K562 (cell line): ENCODE results near the gene NTN4. TPM values are rescaled to one million over a fixed set of nuclear protein-coding genes. Genes with fewer than 3 reads are reported as not detected.

Experiments
- ATAC-seq: fragments of 200-7000 bp; cut with Tn5 transposase; 3 replicates; pipeline ENCODE4 v1.9.1; 2020; ENCODE audit warnings: moderate library complexity
- BruUV-seq: library from RNA; stranded (reverse); fragments of 400-500 nt; replicated peaks from 2 replicates; lab custom pipeline; 2021; lab: Mats Ljungman, UMichigan
- CTCF ChIA-PET: fragments of 300-600 bp; formaldehyde crosslinking; extraction: SDS; loops from one replicate; lab custom pipeline; 2021; ENCODE audit warnings: low intra/inter-chr PET ratio; lab: Yijun Ruan, JAX
- POLR2A ChIA-PET: fragments of 300-600, 350-650 bp; sonication (Branson Sonifier 250); formaldehyde crosslinking; extraction: SDS; loops from one replicate; lab custom pipeline; 2021; ENCODE audit warnings: antibody characterized with exemption, inconsistent platforms; lab: Yijun Ruan, JAX
- DNase-seq, 4 experiments: peaks; one replicate each; pipeline versions ENCODE4 v3.0.0 to v3.0.0-alpha.2; 2011 to 2018; ENCODE audit warnings: low spot score in 3 of 4, mixed read lengths in 3 of 4; ENCODE audit errors: extremely low read depth in 1 of 4
- FAIRE-seq: peaks from 2 replicates; lab custom pipeline; 2011; peaks lifted over from hg19 to GRCh38; lab: Jason Lieb, UNC
- H2AFZ ChIP-seq: 2 replicates; pipeline ENCODE4 v1.6.0; 2011; ENCODE audit warnings: low read depth, low read length, control low read depth, inconsistent platforms
- H3K27ac ChIP-seq: fragments of 200-600 bp; 3 replicates; pipeline ENCODE4 v1.8.0; 2011; ENCODE audit warnings: low read depth, mild to moderate bottlenecking, control low read depth, inconsistent platforms, low read length, moderate library complexity, mixed read lengths; ENCODE audit errors: extremely low read depth
- H3K27me3 ChIP-seq, 2 experiments: fragments of 300-600 bp in 1 of 2; 2 replicates in 1 of 2; 3 replicates in 1 of 2; pipeline versions ENCODE4 v1.6.0 to v1.8.0; 2011; ENCODE audit warnings: inconsistent platforms in 2 of 2, low read length in 2 of 2, mild to moderate bottlenecking in 1 of 2, mixed read lengths in 1 of 2, moderate library complexity in 1 of 2; ENCODE audit not compliant: control insufficient read depth in 2 of 2, insufficient read depth in 2 of 2
- H3K36me3 ChIP-seq: fragments of 300-600 bp; 3 replicates; pipeline ENCODE4 v1.8.0; 2011; ENCODE audit warnings: mild to moderate bottlenecking, low read length, inconsistent platforms; ENCODE audit not compliant: control insufficient read depth, insufficient read depth
- H3K4me1 ChIP-seq, 2 experiments: fragments of 200-600 bp in 1 of 2; replicated peaks in 1 of 2; 2 replicates in 1 of 2; 3 replicates in 1 of 2; pipeline versions ENCODE4 v1.5.1 to v1.8.0; 2011; ENCODE audit warnings: inconsistent platforms in 2 of 2, low read length in 2 of 2, mild to moderate bottlenecking in 1 of 2, mixed read lengths in 1 of 2, moderate library complexity in 1 of 2; ENCODE audit not compliant: control insufficient read depth in 2 of 2, insufficient read depth in 2 of 2
- H3K4me2 ChIP-seq: 2 replicates; pipeline ENCODE4 v1.6.1; 2011; ENCODE audit warnings: low read length, control low read depth, inconsistent platforms, mixed read lengths; ENCODE audit not compliant: insufficient read depth
- H3K4me3 ChIP-seq: fragments of 200-600 bp; sonication (generic), shearing (Covaris generic); 2 replicates; pipeline ENCODE4 v1.5.1; 2016; ENCODE audit warnings: control low read depth, inconsistent platforms
- H3K79me2 ChIP-seq: fragments of 200-600 bp; 3 replicates; pipeline ENCODE4 v1.8.0; 2011; ENCODE audit warnings: low read length, inconsistent platforms; ENCODE audit not compliant: control insufficient read depth, insufficient read depth
- H3K9ac ChIP-seq, 2 experiments: 2 replicates each; pipeline versions ENCODE4 v1.6.0 to v1.6.1; 2011; ENCODE audit warnings: low read depth in 2 of 2, low read length in 2 of 2, control low read depth in 1 of 2, inconsistent platforms in 1 of 2, mild to moderate bottlenecking in 1 of 2, mixed read lengths in 1 of 2; ENCODE audit not compliant: insufficient read depth in 1 of 2
- H3K9me1 ChIP-seq: one replicate; pipeline ENCODE4 v1.6.0; 2011; ENCODE audit warnings: inconsistent platforms, mild to moderate bottlenecking, low read length, moderate library complexity; ENCODE audit not compliant: control insufficient read depth, insufficient read depth
- H3K9me3 ChIP-seq: replicated peaks from 2 replicates; pipeline ENCODE4 v1.5.1; 2011; ENCODE audit warnings: low read depth, low read length, inconsistent platforms; ENCODE audit not compliant: control insufficient read depth, insufficient read depth
- H4K20me1 ChIP-seq: replicated peaks from 2 replicates; pipeline ENCODE4 v1.6.1; 2011; ENCODE audit warnings: low read length, inconsistent platforms, mixed read lengths; ENCODE audit not compliant: control insufficient read depth, insufficient read depth
- CBX5 ChIP-seq: IDR thresholded peaks from 2 replicates; pipeline ENCODE4 v1.6.1; 2014; ENCODE audit warnings: low read depth, borderline replicate concordance
- CXXC5 ChIP-seq: fragments of 250-450 bp; sonication (Bioruptor Pico); IDR thresholded peaks from 2 replicates; pipeline ENCODE4 v1.8.0; 2022; ENCODE audit warnings: inconsistent platforms, mild to moderate bottlenecking, moderate library complexity
- GABPA ChIP-seq: fragments of 200-800 bp; sonication (Bioruptor generic); conservative IDR thresholded peaks from 2 replicates; pipeline ENCODE4 v1.6.1; 2016; ENCODE audit warnings: low read depth, missing genetic modification characterization, missing compliant biosample characterization
- HMG20A ChIP-seq: fragments of 450-650 bp; formaldehyde crosslinking; conservative IDR thresholded peaks from 2 replicates; pipeline ENCODE4 v1.4.0; 2020; ENCODE audit warnings: mild to moderate bottlenecking, mixed read lengths
- KDM5B ChIP-seq: fragments of 200-600 bp; sonication (generic); IDR thresholded peaks from 2 replicates; pipeline ENCODE4 v1.6.1; 2012; ENCODE audit warnings: low read depth, mild to moderate bottlenecking, moderate library complexity, low read length, control low read depth, inconsistent platforms; ENCODE audit not compliant: insufficient replicate concordance
- PHF21A ChIP-seq: fragments of 450-650 bp; IDR thresholded peaks from 2 replicates; pipeline ENCODE4 v1.6.1; 2017; ENCODE audit warnings: low read depth, borderline replicate concordance
- RBBP5 ChIP-seq: fragments of 200-600 bp; sonication (generic); IDR thresholded peaks from 2 replicates; pipeline ENCODE4 v1.6.1; 2012; ENCODE audit warnings: borderline replicate concordance, mild to moderate bottlenecking, low read length, control low read depth, inconsistent platforms; ENCODE audit not compliant: insufficient read depth, poor library complexity, severe bottlenecking
- TCF7L2 ChIP-seq: fragments of 150-350 bp; IDR thresholded peaks from 2 replicates; pipeline ENCODE4 v1.6.1; 2016; ENCODE audit warnings: low read depth, mild to moderate bottlenecking, low read length, moderate library complexity
- ZNF134 ChIP-seq: fragments of 250-450 bp; sonication (Bioruptor Pico); conservative IDR thresholded peaks from 2 replicates; pipeline ENCODE4 v1.4.0; 2020
- ZNF384 ChIP-seq: IDR thresholded peaks from 2 replicates; pipeline ENCODE4 v1.6.1; 2012; ENCODE audit warnings: low read depth, low read length, improper control_type of control experiment
- ZNF444 ChIP-seq: fragments of 250-450 bp; sonication (Bioruptor Pico); IDR thresholded peaks from 2 replicates; pipeline ENCODE4 v1.4.0; 2020; ENCODE audit warnings: mild to moderate bottlenecking, moderate library complexity
- ZNF644 ChIP-seq: fragments of 200-800 bp; sonication (Bioruptor generic); IDR thresholded peaks from 2 replicates; pipeline ENCODE4 v1.6.1; 2016; ENCODE audit warnings: low read depth, missing genetic modification characterization, missing compliant biosample characterization
- ZNF76 ChIP-seq: fragments of 250-450 bp; sonication (Bioruptor Pico); IDR thresholded peaks from 2 replicates; pipeline ENCODE4 v1.4.0; 2020; ENCODE audit warnings: mild to moderate bottlenecking, moderate library complexity, borderline replicate concordance
- ZNF778 ChIP-seq: fragments of 450-650 bp; formaldehyde crosslinking; IDR thresholded peaks from 2 replicates; pipeline ENCODE4 v1.4.0; 2020; ENCODE audit warnings: mild to moderate bottlenecking, moderate library complexity
- WGBS: fragments of 100-300 bp; shearing (Covaris generic); methylation state at CpG from one replicate; pipeline ENCODE4 v1.1.6; 2016; ENCODE audit warnings: low coverage, mixed read lengths; ENCODE audit not compliant: insufficient coverage; ENCODE audit errors: missing lambda C conversion rate; 5-methylcytosine and 5-hydroxymethylcytosine counted together
- in situ Hi-C: fragments of 300-500 bp; cut with MboI; formaldehyde crosslinking; loops from 4 replicates; pipeline ENCODE4 v1.15.0; 2018; ENCODE audit warnings: inconsistent platforms, mixed read lengths
- intact Hi-C: fragments of 100-400 bp; cut with micrococcal nuclease; formaldehyde crosslinking; loops from 2 replicates; pipeline ENCODE4 v1.14.2; 2022
- polyA plus RNA-seq, 8 experiments: library from polyadenylated mRNA; depleted of rRNA in 4 of 8; stranded (reverse) in 5 of 8; unstranded in 3 of 8; fragments of >200 nt; fragmentation: Nextera tagmentation in 2 of 8; fragmentation: Illumina TruSeq in 1 of 8; extraction: Ambion mirVana in 2 of 8; extraction: Trizol in 1 of 8; gene quantifications; 2 replicates each; pipeline versions ENCODE4 v1.2.1 to v1.2.3, GENCODE V29; 2011 to 2014; ENCODE audit warnings: inconsistent platforms in 1 of 8, missing spikeins in 1 of 8
- total RNA-seq, 7 experiments: library from RNA; depleted of rRNA in 6 of 7; stranded (reverse); fragments of >200 nt in 6 of 7; fragmentation: Illumina TruSeq in 2 of 7; extraction: Trizol in 2 of 7; gene quantifications; 2 replicates each; pipeline versions ENCODE4 v1.2.1 to v1.2.3, GENCODE V29; 2011 to 2021; ENCODE audit warnings: low replicate concordance in 1 of 7

NTN4 gene
- total and polyA plus RNA-seq, 9 of the 15 experiments (the other 6 are each of a cell fraction or from before 2014, with no cell fraction given): 0.13 TPM; not detected in 8

GRCh38 chr12:95663525-95663924 lies 127.0 kb downstream of the NTN4 start:
- H3K9ac ChIP-seq: no peak overlapping the region
- H3K79me2 ChIP-seq: no peaks in the 10 kb centered on the region
- H3K9me1 ChIP-seq: no peaks in the 10 kb centered on the region
- ATAC-seq: no peak
- no peak overlapping the region for H3K4me3 ChIP-seq
- no peak for FAIRE-seq
- no peaks in the 10 kb centered on the region for H3K4me1 ChIP-seq
- H3K36me3 ChIP-seq: no peaks in the 10 kb centered on the region
- intact Hi-C loops: no loop called here
- H2AFZ ChIP-seq: no peak overlapping the region
- H3K4me2 ChIP-seq: no peak overlapping the region
- H3K27me3 ChIP-seq: no peaks in the 10 kb centered on the region; a peak in 1 of 5 replicates
- no peaks in the 10 kb centered on the region for H3K9me3 ChIP-seq
- no TSS peak for BruUV-seq
- H3K27ac ChIP-seq: no peak overlapping the region
- 3% methylated on average over 2 of the region's 2 CpGs for whole genome bisulfite sequencing
- no peak for DNase-seq
- no peak for TF ChIP-seq ZNF778 (CRISPR knock-in tag)
- TF ChIP-seq ZNF134 (CRISPR knock-in tag): no peak
- TF ChIP-seq GABPA (tag): no peak
- TF ChIP-seq ZNF76 (CRISPR knock-in tag): no peak
- TF ChIP-seq HMG20A: no peak
- TF ChIP-seq KDM5B: no peak
- TF ChIP-seq ZNF644 (tag): no peak
- TF ChIP-seq CXXC5: no peak
- no peak for TF ChIP-seq RBBP5
- no peak for TF ChIP-seq ZNF444 (CRISPR knock-in tag)
- no peak for TF ChIP-seq ZNF384
- TF ChIP-seq TCF7L2: no peak
- no peak for TF ChIP-seq CBX5
- no peak for TF ChIP-seq PHF21A
- TF ChIP-seq, all 486 proteins: peak for 0
- CTCF ChIA-PET: interaction anchor here (0.6 kb wide), 1 partner anchor 83 kb away, joined by 6 read pairs; no protein-coding TSS in a partner anchor
- no peaks in the 10 kb centered on the region for H4K20me1 ChIP-seq
- POLR2A ChIA-PET: no interaction called here
- in situ Hi-C loops: no loop called here
